Transverse colon (tissue), 1 donor: ENCODE data around the gene SF3A2.

ENCODE experiments used
- EP300 ChIP-seq: sonication (generic); formaldehyde crosslinking; IDR thresholded peaks from one replicate; pipeline ENCODE4 v1.6.1; 2017; ENCODE audit warnings: antibody characterized with exemption, low read depth
- POLR2A ChIP-seq: fragments of 450-650 bp; IDR thresholded peaks from one replicate; pipeline ENCODE4 v1.6.1; 2016; ENCODE audit warnings: antibody characterized with exemption, mild to moderate bottlenecking, moderate library complexity

GRCh38 chr19:2252055-2252796, 15.6 kb downstream of the SF3A2 start:
- TF ChIP-seq POLR2A (no peak), EP300 (no peak)
